Immature natural killer cell (primary cell): ENCODE results near the gene BNC2. TPM values are rescaled to one million over a fixed set of nuclear protein-coding genes. Genes with fewer than 3 reads are reported as not detected.

Experiments used
- DNase-seq, 3 donors: peaks; one replicate each; pipeline ENCODE4 v3.0.0; 2022; ENCODE audit warnings: mixed read lengths in 1 of 3
- H3K27ac Mint-ChIP-seq, 6 donors: one replicate each; pipeline ENCODE4 v1.8.0; 2020; ENCODE audit warnings: mixed read lengths in 6 of 6, mild to moderate bottlenecking in 5 of 6, inconsistent platforms in 4 of 6, moderate library complexity in 3 of 6
- H3K27me3 Mint-ChIP-seq, 3 donors: one replicate each; pipeline ENCODE4 v1.8.0; 2020 to 2021; ENCODE audit warnings: low read depth in 3 of 3, mild to moderate bottlenecking in 3 of 3, mixed read lengths in 3 of 3, moderate library complexity in 3 of 3, inconsistent platforms in 1 of 3
- H3K36me3 Mint-ChIP-seq, 3 donors: one replicate each; pipeline ENCODE4 v1.8.0; 2020; ENCODE audit warnings: mixed read lengths in 3 of 3, inconsistent platforms in 2 of 3, mild to moderate bottlenecking in 2 of 3
- H3K4me1 Mint-ChIP-seq, 2 donors: one replicate each; pipeline ENCODE4 v1.8.0; 2020; ENCODE audit warnings: inconsistent platforms in 2 of 2, mild to moderate bottlenecking in 2 of 2, mixed read lengths in 2 of 2, moderate library complexity in 1 of 2
- H3K4me3 Mint-ChIP-seq, 5 donors: one replicate each; pipeline ENCODE4 v1.8.0; 2020; ENCODE audit warnings: mild to moderate bottlenecking in 5 of 5, mixed read lengths in 5 of 5, inconsistent platforms in 3 of 5, moderate library complexity in 3 of 5
- H3K9me3 Mint-ChIP-seq, 6 donors: one replicate each; pipeline ENCODE4 v1.8.0; 2020; ENCODE audit warnings: mild to moderate bottlenecking in 6 of 6, mixed read lengths in 6 of 6, inconsistent platforms in 4 of 6, moderate library complexity in 3 of 6
- polyA plus RNA-seq, 3 donors: library from polyadenylated mRNA; unstranded; fragments of 300-500 nt; fragmentation: Illumina TruSeq; gene quantifications; one replicate each; pipeline ENCODE4 v1.2.3, GENCODE V29; 2021

BNC2 gene
- polyA plus RNA-seq, 3 donors from 2014 or later: 6.5 to 11.0 (median 7.7) TPM

- peaks cover 0 to 1% (median 0%) of the 10 kb centered on the region in 6 donors for H3K9me3 Mint-ChIP-seq
- H3K4me1 Mint-ChIP-seq: peaks cover 5 to 12% of the 10 kb centered on the region in 2 donors
Observed at GRCh38 chr9:16460696-16461095, 409.8 kb downstream of the BNC2 start.

GRCh38 chr9:16459421-16460148 is 410.9 kb downstream of the BNC2 start:
- DNase-seq: no peak
- H3K27ac Mint-ChIP-seq: no peak overlapping the region
- peaks cover 5 to 12% of the 10 kb centered on the region in 2 donors for H3K4me1 Mint-ChIP-seq
- H3K36me3 Mint-ChIP-seq: no peaks in the 10 kb centered on the region
- H3K9me3 Mint-ChIP-seq: peaks cover 0 to 1% (median 0%) of the 10 kb centered on the region in 6 donors
- H3K27me3 Mint-ChIP-seq: peaks cover 0 to 2% (median 0%) of the 10 kb centered on the region in 3 donors
- no peak overlapping the region for H3K4me3 Mint-ChIP-seq

More at GRCh38 chr9:16460696-16461095, 409.8 kb downstream of the BNC2 start:
- DNase-seq: no peak
- Mint-ChIP-seq H3K4me3 (no peak overlapping the region), H3K27me3 (peaks cover 0 to 2% (median 0%) of the 10 kb centered on the region in 3 donors), H3K27ac (no peak overlapping the region), H3K36me3 (peaks cover 0 to 3% (median 0%) of the 10 kb centered on the region in 3 donors)

GRCh38 chr9:16458696-16459420 is 411.6 kb downstream of the BNC2 start:
- no peak for DNase-seq
- H3K27ac Mint-ChIP-seq: no peak overlapping the region
- H3K4me1 Mint-ChIP-seq: peaks cover 5 to 12% of the 10 kb centered on the region in 2 donors
- no peaks in the 10 kb centered on the region for H3K36me3 Mint-ChIP-seq
- peaks cover 0 to 2% (median 0%) of the 10 kb centered on the region in 3 donors for H3K27me3 Mint-ChIP-seq
- H3K4me3 Mint-ChIP-seq: no peak overlapping the region
- no peaks in the 10 kb centered on the region for H3K9me3 Mint-ChIP-seq

- Mint-ChIP-seq H3K4me3 (no peak overlapping the region), H3K4me1 (peaks cover 4 to 12% of the 10 kb centered on the region in 2 donors), H3K27ac (no peak overlapping the region), H3K36me3 (peaks cover 0 to 4% (median 0%) of the 10 kb centered on the region in 3 donors), H3K9me3 (no peaks in the 10 kb centered on the region), H3K27me3 (peaks cover 0 to 3% (median 2%) of the 10 kb centered on the region in 3 donors)
- DNase-seq: no peak
Observed at GRCh38 chr9:16455842-16456241, 414.6 kb downstream of the BNC2 start.

- Mint-ChIP-seq H3K9me3 (no peaks in the 10 kb centered on the region), H3K4me3 (no peak overlapping the region), H3K27me3 (peaks cover 0 to 3% (median 0%) of the 10 kb centered on the region in 3 donors)
Observed at GRCh38 chr9:16453390-16453789, 417.1 kb downstream of the BNC2 start.

GRCh38 chr9:16450578-16450977 is 419.9 kb downstream of the BNC2 start:
- H3K36me3 Mint-ChIP-seq: peaks cover 0 to 4% (median 0%) of the 10 kb centered on the region in 3 donors
- H3K4me3 Mint-ChIP-seq: no peak overlapping the region
- peaks cover 0 to 4% of the 10 kb centered on the region in 2 donors for H3K4me1 Mint-ChIP-seq
- no peak for DNase-seq
- H3K9me3 Mint-ChIP-seq: no peaks in the 10 kb centered on the region
- H3K27me3 Mint-ChIP-seq: peaks cover 0 to 3% (median 0%) of the 10 kb centered on the region in 3 donors
- H3K27ac Mint-ChIP-seq: peak overlapping the region in 1 of 6 donors; percentile 11

More at GRCh38 chr9:16453390-16453789, 417.1 kb downstream of the BNC2 start:
- H3K27ac Mint-ChIP-seq: no peak overlapping the region
- no peak for DNase-seq
- peaks cover 0 to 4% of the 10 kb centered on the region in 2 donors for H3K4me1 Mint-ChIP-seq
- peaks cover 0 to 4% (median 0%) of the 10 kb centered on the region in 3 donors for H3K36me3 Mint-ChIP-seq

- H3K4me3 Mint-ChIP-seq: no peak overlapping the region
- no peak overlapping the region for H3K27ac Mint-ChIP-seq
- peaks cover 0 to 4% of the 10 kb centered on the region in 2 donors for H3K4me1 Mint-ChIP-seq
- peaks cover 0 to 4% (median 0%) of the 10 kb centered on the region in 3 donors for H3K36me3 Mint-ChIP-seq
- H3K9me3 Mint-ChIP-seq: no peaks in the 10 kb centered on the region
- no peak for DNase-seq
- peaks cover 0 to 3% (median 0%) of the 10 kb centered on the region in 3 donors for H3K27me3 Mint-ChIP-seq
Observed at GRCh38 chr9:16450043-16450442, 420.4 kb downstream of the BNC2 start.

GRCh38 chr9:16449076-16449730 is 421.3 kb downstream of the BNC2 start:
- H3K36me3 Mint-ChIP-seq: peaks cover 0 to 4% (median 0%) of the 10 kb centered on the region in 3 donors
- no peaks in the 10 kb centered on the region for H3K9me3 Mint-ChIP-seq
- DNase-seq: no peak
- H3K4me3 Mint-ChIP-seq: no peak overlapping the region
- H3K27ac Mint-ChIP-seq: no peak overlapping the region
- peaks cover 0 to 3% (median 0%) of the 10 kb centered on the region in 3 donors for H3K27me3 Mint-ChIP-seq
- H3K4me1 Mint-ChIP-seq: peaks cover 0 to 4% of the 10 kb centered on the region in 2 donors

GRCh38 chr9:16447946-16448345 is 422.5 kb downstream of the BNC2 start:
- no peak for DNase-seq
- Mint-ChIP-seq H3K36me3 (peaks cover 0 to 4% (median 0%) of the 10 kb centered on the region in 3 donors), H3K9me3 (no peaks in the 10 kb centered on the region), H3K4me3 (no peak overlapping the region), H3K4me1 (peaks cover 0 to 9% of the 10 kb centered on the region in 2 donors), H3K27me3 (peaks cover 0 to 3% (median 0%) of the 10 kb centered on the region in 3 donors), H3K27ac (no peak overlapping the region)

- Mint-ChIP-seq H3K27me3 (no peaks in the 10 kb centered on the region), H3K4me1 (peaks cover 0 to 9% of the 10 kb centered on the region in 2 donors), H3K27ac (no peak overlapping the region), H3K4me3 (no peak overlapping the region), H3K36me3 (no peaks in the 10 kb centered on the region), H3K9me3 (no peaks in the 10 kb centered on the region)
- no peak for DNase-seq
Observed at GRCh38 chr9:16446636-16447035, 423.8 kb downstream of the BNC2 start.

GRCh38 chr9:16445141-16445920 is 425.1 kb downstream of the BNC2 start:
- no peak for DNase-seq
- H3K9me3 Mint-ChIP-seq: no peaks in the 10 kb centered on the region
- no peaks in the 10 kb centered on the region for H3K36me3 Mint-ChIP-seq
- no peaks in the 10 kb centered on the region for H3K27me3 Mint-ChIP-seq
- H3K4me3 Mint-ChIP-seq: no peak overlapping the region
- no peak overlapping the region for H3K27ac Mint-ChIP-seq
- peaks cover 0 to 9% of the 10 kb centered on the region in 2 donors for H3K4me1 Mint-ChIP-seq

- H3K4me3 Mint-ChIP-seq: no peak overlapping the region
Observed at GRCh38 chr9:16442622-16443021, 427.8 kb downstream of the BNC2 start.

GRCh38 chr9:16441791-16442190 is 428.7 kb downstream of the BNC2 start:
- Mint-ChIP-seq H3K4me3 (no peak overlapping the region), H3K36me3 (peaks cover 9% of the 10 kb centered on the region in 3 donors), H3K9me3 (no peaks in the 10 kb centered on the region), H3K27ac (no peak overlapping the region), H3K4me1 (peaks cover 0 to 9% of the 10 kb centered on the region in 2 donors), H3K27me3 (peaks cover 0 to 2% (median 0%) of the 10 kb centered on the region in 3 donors)
- no peak for DNase-seq

More at GRCh38 chr9:16442622-16443021, 427.8 kb downstream of the BNC2 start:
- Mint-ChIP-seq H3K36me3 (peaks cover 4% of the 10 kb centered on the region in 3 donors), H3K27me3 (no peaks in the 10 kb centered on the region), H3K9me3 (no peaks in the 10 kb centered on the region), H3K27ac (no peak overlapping the region), H3K4me1 (peaks cover 0 to 9% of the 10 kb centered on the region in 2 donors)
- no peak for DNase-seq
